Activated naive CD8-positive, alpha-beta T cell treated with anti-CD3 and anti-CD28 coated beads for 36 hours (primary cell): ENCODE data around the gene NOP14. TPM values are rescaled to one million over a fixed set of nuclear protein-coding genes. Genes with fewer than 3 reads are reported as not detected.

Experiments
- DNase-seq: peaks from one replicate; pipeline ENCODE4 v3.0.0; 2021
- H3K27ac Mint-ChIP-seq: one replicate; pipeline ENCODE4 v1.8.0; 2022; ENCODE audit warnings: mild to moderate bottlenecking, moderate library complexity, mixed read lengths
- H3K27me3 Mint-ChIP-seq: one replicate; pipeline ENCODE4 v1.8.0; 2022; ENCODE audit warnings: mild to moderate bottlenecking, mixed read lengths
- H3K36me3 Mint-ChIP-seq: one replicate; pipeline ENCODE4 v1.8.0; 2021; ENCODE audit warnings: mild to moderate bottlenecking, mixed read lengths
- H3K4me1 Mint-ChIP-seq: one replicate; pipeline ENCODE4 v1.8.0; 2021; ENCODE audit warnings: mixed read lengths
- H3K4me3 Mint-ChIP-seq: one replicate; pipeline ENCODE4 v1.8.0; 2022; ENCODE audit warnings: mild to moderate bottlenecking, moderate library complexity, mixed read lengths
- H3K9me3 Mint-ChIP-seq: one replicate; pipeline ENCODE4 v1.8.0; 2022; ENCODE audit warnings: mixed read lengths
- total RNA-seq, 2 experiments: library from RNA; stranded (reverse); gene quantifications; one replicate each; pipeline ENCODE4 v1.2.3, GENCODE V29; 2021

Gene NOP14
- total RNA-seq, 2 experiments from 2014 or later: 99.1 to 102 TPM

DNA sequence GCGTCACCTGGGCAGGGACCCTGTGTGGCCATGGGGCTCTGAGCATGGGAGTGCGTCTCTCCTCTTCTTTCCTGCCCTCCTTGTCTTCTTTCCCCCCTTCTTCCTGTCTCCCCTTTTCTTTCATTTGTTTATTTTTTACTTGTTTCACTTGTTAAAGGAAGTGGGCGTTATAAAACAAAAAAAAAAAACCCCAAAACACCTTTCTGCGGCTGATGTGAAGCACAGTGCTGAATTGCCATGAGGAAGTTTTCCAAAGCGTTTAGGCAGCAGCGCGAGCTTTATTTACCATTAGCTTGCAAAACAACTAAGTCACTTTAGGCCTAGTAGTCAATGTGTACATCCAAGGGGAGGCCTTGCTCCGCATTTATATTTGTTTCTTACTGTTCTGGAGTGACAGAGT lies 57.0 kb downstream of the NOP14 start:
- Mint-ChIP-seq H3K4me1 (peaks cover 24% of the 10 kb centered on the region), H3K27ac (peak overlapping the region; percentile 82), H3K9me3 (no peaks in the 10 kb centered on the region), H3K27me3 (no peaks in the 10 kb centered on the region), H3K4me3 (no peak overlapping the region), H3K36me3 (peaks cover 28% of the 10 kb centered on the region)
- no peak for DNase-seq

DNA sequence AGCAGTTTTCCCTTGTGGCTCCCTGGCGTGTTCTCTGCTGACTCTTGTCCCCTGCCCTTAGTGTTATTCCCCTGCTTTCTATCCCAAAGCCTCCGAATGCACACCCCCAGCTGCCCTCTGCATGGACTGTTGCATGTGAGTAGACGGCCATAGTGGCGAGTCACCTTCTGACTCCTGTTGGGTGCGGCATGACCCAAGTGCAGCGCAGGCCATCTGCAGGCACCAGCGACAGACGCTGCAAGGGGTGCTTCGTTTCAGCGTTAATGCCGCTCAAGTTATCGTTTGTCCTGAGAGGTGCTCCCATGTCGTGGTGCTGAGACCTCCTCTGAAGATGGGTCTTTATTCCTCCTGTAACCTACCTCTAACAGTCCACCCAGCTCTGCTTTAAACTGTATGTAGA lies 57.7 kb downstream of the NOP14 start:
- H3K27me3 Mint-ChIP-seq: no peaks in the 10 kb centered on the region
- peak overlapping the region; percentile 38 for H3K27ac Mint-ChIP-seq
- DNase-seq: no peak
- peaks cover 24% of the 10 kb centered on the region for H3K4me1 Mint-ChIP-seq
- H3K36me3 Mint-ChIP-seq: peaks cover 34% of the 10 kb centered on the region
- no peak overlapping the region for H3K4me3 Mint-ChIP-seq
- H3K9me3 Mint-ChIP-seq: no peaks in the 10 kb centered on the region

DNA sequence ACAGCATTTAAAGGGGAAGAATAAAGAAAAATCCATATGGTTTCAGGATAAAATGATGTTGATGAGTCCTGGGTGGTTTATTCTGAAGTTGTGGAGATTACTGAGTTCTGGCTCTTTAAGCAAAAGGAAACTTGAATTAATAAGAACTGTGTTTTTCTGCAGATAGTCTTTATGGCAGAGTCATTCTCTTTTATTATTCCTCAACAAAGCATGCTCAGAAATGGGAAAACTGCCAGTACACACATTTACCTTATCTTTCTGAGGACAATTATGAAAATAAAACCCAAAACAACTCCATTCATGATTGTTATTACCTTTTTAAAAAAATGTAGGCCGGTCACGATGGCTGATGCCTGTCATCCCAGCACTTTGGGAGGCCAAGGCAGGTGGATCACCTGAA lies 61.1 kb downstream of the NOP14 start:
- H3K27me3 Mint-ChIP-seq: no peaks in the 10 kb centered on the region
- no peak overlapping the region for H3K4me3 Mint-ChIP-seq
- H3K27ac Mint-ChIP-seq: peak overlapping the region; percentile 16
- H3K36me3 Mint-ChIP-seq: peaks cover 26% of the 10 kb centered on the region
- H3K4me1 Mint-ChIP-seq: peaks cover 19% of the 10 kb centered on the region
- H3K9me3 Mint-ChIP-seq: no peaks in the 10 kb centered on the region
- no peak for DNase-seq

DNA sequence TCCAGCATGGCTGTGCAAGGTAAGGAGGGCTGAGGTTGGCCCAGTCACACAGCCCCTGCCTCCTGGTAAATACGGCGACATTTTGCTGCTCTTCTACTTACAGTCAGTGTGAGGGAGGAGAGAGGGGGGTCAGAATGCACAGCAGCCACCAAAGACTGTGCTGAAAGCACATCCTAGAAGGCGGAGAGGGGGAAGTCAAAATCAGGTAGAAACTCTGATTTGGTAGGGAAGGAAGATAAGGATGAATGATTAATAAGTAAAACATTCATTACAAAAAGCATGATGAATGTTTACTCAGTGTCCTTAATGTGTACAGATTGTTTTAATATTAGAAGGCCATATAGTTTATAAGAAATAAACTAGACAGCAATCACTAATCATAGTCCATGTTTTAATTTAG lies 62.0 kb downstream of the NOP14 start:
- H3K27me3 Mint-ChIP-seq: no peaks in the 10 kb centered on the region
- DNase-seq: no peak
- no peak overlapping the region for H3K4me3 Mint-ChIP-seq
- no peak overlapping the region for H3K27ac Mint-ChIP-seq
- H3K9me3 Mint-ChIP-seq: no peaks in the 10 kb centered on the region
- H3K4me1 Mint-ChIP-seq: peaks cover 12% of the 10 kb centered on the region
- H3K36me3 Mint-ChIP-seq: peaks cover 25% of the 10 kb centered on the region

DNA sequence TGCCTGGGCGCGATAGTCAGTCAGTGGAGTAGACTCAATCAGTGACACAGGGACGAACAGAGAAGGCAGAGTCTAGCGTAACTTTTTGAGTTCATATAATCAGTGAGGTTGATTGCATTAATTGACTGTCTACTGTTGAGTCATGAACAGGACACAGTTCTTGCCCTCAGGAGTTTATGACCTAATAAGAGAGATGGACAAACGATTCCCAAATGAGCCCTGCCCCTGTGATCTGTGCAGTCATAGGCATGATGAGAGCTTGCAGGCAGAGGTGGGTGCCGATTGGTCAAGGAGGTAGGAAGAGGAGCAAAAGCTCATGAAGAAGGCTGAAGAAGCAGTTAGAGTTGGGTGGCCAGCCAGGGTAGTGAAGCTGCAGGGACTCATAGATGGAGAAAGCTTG lies 62.5 kb downstream of the NOP14 start:
- Mint-ChIP-seq H3K27me3 (no peaks in the 10 kb centered on the region), H3K27ac (peak overlapping the region; percentile 1), H3K4me1 (peaks cover 9% of the 10 kb centered on the region), H3K36me3 (peaks cover 23% of the 10 kb centered on the region), H3K9me3 (no peaks in the 10 kb centered on the region), H3K4me3 (no peak overlapping the region)
- no peak for DNase-seq

DNA sequence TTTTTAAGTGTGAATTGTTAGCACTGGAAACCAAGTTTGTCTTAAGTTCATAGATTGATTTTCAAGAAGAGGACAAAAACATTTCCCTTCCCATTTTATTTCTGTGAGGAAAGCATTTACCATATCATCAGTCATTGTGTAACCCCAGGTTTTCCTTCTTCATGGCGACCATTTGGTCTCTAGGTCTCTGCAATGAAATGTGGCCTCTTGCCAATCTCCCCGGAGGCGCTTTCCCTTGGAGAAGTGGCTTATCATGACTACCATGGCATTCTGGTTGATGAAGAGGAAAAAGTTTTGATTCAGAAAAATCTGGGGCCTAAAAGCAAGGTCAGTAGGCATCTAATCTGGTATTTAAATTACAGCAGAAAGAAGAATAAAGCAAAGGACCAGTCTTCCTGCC lies 65.2 kb downstream of the NOP14 start:
- Mint-ChIP-seq H3K36me3 (peaks cover 14% of the 10 kb centered on the region), H3K27ac (peak overlapping the region; percentile 25)

DNA sequence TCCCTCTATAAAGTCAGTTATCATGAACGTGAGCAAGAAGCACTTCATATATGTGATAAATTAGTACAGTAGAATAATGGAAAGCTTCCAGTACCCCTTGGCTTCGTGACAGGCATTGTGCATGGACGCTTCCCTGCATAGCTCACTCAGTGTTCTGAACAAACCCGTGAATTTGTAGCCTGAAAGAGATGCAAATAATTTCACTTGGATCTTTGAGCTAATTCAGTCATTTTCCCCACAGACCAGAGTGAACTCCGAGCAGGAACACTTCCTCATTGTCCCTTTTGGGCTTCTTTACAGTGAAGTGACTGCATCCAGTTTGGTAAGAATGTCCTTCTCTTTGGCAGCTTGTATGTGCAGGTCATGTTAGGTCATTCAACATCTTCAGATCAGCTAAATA lies 69.4 kb downstream of the NOP14 start:
- no peak for DNase-seq
- peaks cover 2% of the 10 kb centered on the region for H3K4me1 Mint-ChIP-seq
- peaks cover 4% of the 10 kb centered on the region for H3K36me3 Mint-ChIP-seq
- no peak overlapping the region for H3K4me3 Mint-ChIP-seq
- H3K9me3 Mint-ChIP-seq: no peaks in the 10 kb centered on the region
- no peaks in the 10 kb centered on the region for H3K27me3 Mint-ChIP-seq
- H3K27ac Mint-ChIP-seq: no peak overlapping the region

More for the DNA sequence above, 65.2 kb downstream of the NOP14 start:
- no peak for DNase-seq
- Mint-ChIP-seq H3K9me3 (no peaks in the 10 kb centered on the region), H3K4me1 (no peaks in the 10 kb centered on the region), H3K4me3 (no peak overlapping the region), H3K27me3 (no peaks in the 10 kb centered on the region)

DNA sequence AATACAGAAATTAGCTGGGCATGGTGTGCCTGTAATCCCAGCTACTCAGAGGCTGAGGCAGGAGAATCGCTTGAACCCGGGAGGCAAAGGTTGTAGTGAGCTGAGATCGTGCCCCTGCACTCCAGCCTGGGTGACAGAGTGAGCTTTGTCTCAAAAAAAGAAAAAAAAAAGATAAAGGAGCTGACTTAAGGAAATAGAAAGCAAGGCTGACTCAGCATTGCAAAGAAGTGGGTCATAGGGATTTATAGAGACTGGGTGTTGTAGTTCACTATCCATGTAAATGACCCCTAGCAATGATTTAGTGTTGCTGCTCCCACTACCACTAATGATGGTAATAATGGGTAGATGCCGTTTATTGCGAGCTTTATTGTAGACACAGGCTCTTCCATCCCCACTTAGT lies 71.9 kb downstream of the NOP14 start:
- no peak for DNase-seq
- Mint-ChIP-seq H3K4me1 (peaks cover 2% of the 10 kb centered on the region), H3K27ac (peak overlapping the region; percentile 66), H3K27me3 (no peaks in the 10 kb centered on the region), H3K4me3 (no peak overlapping the region), H3K9me3 (no peaks in the 10 kb centered on the region), H3K36me3 (peaks cover 4% of the 10 kb centered on the region)

DNA sequence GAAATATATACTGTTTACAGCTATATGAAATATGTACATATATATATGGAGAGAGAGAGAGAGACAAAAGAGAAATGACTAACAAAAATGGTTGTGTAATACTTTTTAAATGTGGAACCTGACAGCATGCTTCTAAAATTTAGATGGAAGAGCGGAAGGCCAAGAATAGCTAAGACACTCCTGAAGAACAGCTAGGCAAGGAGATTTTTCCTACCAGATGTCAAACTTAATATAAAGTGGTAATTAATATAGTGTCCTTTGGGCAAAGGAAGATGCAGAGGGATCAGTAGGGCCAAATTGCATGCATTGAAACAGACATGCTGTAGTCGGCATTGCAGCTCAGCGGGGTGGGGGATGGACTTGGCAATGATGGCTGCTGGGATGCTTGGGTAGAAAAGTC lies 74.3 kb downstream of the NOP14 start:
- Mint-ChIP-seq H3K4me3 (no peak overlapping the region), H3K27ac (no peak overlapping the region), H3K27me3 (no peaks in the 10 kb centered on the region), H3K9me3 (no peaks in the 10 kb centered on the region), H3K4me1 (peaks cover 2% of the 10 kb centered on the region), H3K36me3 (peaks cover 14% of the 10 kb centered on the region)
- no peak for DNase-seq

Other genes starting within 250 kb of the NOP14 start
- gene TNIP2, start 207.1 kb downstream of the NOP14 start, total RNA-seq: 10 to 100 TPM; 50.0 to 50.3 TPM
- gene SH3BP2, start 170.3 kb downstream of the NOP14 start, total RNA-seq: 10 to 100 TPM; 72.2 to 74.1 TPM
- 100 to 1,000 TPM; 136 TPM for gene ADD1, start 119.6 kb downstream of the NOP14 start, total RNA-seq
- 1 to 10 TPM; 2.6 to 3.2 TPM for gene GRK4, start 165 bp upstream of the NOP14 start, total RNA-seq
- not detected for gene HTT-AS, start 111.1 kb upstream of the NOP14 start, total RNA-seq
- gene HTT, start 111.3 kb upstream of the NOP14 start, total RNA-seq: 10 to 100 TPM; 42.9 to 49.4 TPM